GOT3 (cell line): ENCODE data around the gene STC2.
A peak's percentile ranks its signal among the peaks of the same experiment; 100 is the strongest.
"Not testable (repeated sequence)": the region's sequence is repeated elsewhere in the genome, so short reads cannot be mapped to it uniquely, and the experiment has no call there.

Source experiments
- DNase-seq: peaks from one replicate; lab custom pipeline; 2025; ENCODE audit warnings: mixed read lengths; lab: John Stamatoyannopoulos, UW

Gene STC2

DNA sequence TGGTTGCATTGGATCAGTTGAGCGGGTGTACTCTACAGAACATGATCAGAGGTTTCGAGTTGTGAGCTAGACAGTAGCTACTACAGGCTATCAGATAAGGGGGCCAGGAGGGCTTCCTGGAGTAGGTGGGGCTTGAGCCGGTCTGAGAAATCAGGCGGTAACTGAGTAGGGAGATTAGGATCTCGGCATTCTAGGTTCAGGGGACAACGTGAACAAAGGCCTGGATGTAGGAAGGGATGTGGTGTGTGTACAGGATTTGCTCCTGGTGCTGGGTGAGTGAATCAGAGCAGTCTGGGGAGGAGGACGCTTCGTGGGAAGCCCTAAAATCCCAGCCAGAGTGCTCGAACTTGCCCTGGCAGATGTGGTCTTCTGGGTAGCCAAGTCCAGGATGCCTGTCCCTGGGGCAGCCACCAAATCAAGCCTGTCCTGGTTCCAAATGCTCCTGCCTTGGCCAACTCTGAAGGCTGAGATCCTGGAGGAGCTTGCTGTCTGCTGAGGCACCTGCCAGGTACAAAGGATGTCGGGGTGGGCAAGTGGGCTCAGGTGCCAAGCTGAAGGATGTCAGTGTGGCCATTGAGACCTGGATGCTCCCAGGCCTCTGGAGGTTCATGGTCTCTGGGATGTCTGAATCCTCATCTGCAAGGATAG, 33.4 kb downstream of the STC2 start:
- DNase-seq, result no peak

- peak; percentile 57 for DNase-seq
These were observed 34.2 kb downstream of the STC2 start for GRCh38 chr5:173293817-173294672.

DNA sequence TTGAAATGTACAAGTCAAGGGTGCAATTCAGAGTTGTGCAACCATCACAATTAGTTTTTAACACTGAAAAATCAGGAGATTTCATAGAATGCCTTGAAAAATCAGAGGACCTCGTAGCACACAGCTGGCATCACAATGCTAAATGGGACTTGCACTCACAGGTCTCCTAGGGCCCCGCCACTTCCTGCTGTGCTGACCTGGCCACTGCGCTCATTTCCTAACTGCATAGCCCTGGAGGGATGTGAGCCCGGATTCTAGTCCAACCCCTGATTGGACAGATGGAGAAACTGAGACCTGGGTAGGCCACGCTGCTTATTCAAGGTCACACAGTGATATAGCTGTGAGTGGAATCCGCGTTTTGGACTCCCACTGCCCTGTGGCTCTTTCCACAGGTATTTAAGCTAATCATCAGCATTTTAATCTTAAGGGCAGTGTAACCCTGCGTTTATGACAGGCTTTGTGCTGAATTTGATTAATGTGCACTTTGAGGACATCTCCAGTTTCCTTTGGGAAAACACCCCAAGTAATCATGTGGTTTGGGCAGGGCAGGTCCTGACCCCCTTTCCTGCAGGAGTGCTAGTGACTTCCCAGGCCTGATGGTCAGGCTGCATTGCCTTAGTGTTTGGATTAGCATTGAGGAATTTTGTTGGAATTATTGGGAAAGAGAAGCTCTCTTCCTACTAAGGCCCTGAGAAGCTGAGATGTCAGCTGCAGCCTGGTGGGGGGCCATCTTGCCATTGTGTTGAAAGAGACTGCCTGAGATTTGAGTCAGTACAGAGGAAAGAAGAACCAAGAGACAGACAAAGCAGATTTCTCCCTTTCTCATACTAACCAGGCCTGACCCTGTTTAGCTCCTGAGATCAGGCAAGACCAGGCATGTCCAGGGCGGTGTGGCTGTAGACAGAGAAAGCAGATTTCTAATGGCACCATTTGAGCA, 36.2 kb downstream of the STC2 start:
- no peak for DNase-seq

DNA sequence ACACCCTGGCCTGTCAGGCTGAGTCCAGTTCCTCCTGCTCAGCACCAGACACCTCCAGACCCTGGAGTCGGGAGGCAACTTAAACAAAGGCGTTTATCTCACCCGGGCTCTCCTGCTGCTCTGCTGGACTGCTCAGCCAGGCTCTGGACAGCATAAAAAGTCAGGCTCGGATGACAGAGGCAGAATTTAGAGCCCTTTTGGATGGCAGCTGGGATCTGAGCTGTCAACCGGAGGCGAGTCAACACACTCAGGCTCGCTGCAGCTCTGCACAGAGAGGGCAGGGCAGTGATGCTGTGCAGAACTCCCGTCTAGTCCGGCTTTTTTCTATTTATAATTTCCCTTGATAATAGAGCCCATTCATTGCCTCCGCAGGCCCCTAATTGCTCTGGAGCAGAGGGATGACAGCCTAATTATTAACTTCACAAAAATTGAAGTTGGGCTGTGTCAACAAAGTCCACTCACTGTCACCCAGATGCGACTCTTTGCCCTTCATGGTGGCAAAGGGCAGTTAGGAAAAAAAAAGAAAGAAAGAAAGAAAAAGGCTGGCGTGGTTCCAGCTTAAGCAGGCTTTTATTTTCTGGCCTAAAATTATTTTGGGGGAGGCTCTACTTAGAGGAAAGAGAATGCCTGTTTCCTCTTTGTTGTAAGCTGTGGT, 37.6 kb downstream of the STC2 start:
- no peak for DNase-seq

DNA sequence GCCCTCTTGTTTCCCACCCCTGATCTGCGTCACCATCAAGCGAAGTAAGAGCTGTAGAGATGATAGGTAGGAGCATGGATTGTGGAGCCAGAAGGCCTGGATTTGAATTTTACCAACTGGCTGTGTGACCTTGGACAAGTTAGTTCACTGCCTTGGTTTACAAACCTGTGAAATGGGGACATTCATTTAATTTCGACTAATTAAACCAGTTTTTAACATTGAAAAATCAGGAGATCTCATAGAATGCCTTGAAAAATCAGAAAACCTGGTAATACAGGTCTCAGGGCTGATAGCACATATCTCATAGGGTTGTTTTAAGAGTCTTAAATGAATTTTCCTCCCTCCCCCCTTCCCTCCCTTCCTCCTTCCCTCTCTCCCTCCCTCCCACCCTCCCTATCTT, 38.8 kb downstream of the STC2 start:
- no peak for DNase-seq

- no peak for DNase-seq
These were observed 39.6 kb downstream of the STC2 start for GRCh38 chr5:173288632-173289031.

- DNase-seq, result no peak
These were observed 41.1 kb downstream of the STC2 start for GRCh38 chr5:173287086-173287485.

GRCh38 chr5:173284343-173284958, 43.8 kb downstream of the STC2 start:
- not testable (repeated sequence) for DNase-seq

- peak; percentile 52 for DNase-seq
These were observed 44.6 kb downstream of the STC2 start for GRCh38 chr5:173283318-173284288.

- no peak for DNase-seq
These were observed 45.3 kb downstream of the STC2 start for GRCh38 chr5:173282916-173283315.

- DNase-seq, result no peak
These were observed 46.3 kb downstream of the STC2 start for GRCh38 chr5:173281910-173282309.

DNA sequence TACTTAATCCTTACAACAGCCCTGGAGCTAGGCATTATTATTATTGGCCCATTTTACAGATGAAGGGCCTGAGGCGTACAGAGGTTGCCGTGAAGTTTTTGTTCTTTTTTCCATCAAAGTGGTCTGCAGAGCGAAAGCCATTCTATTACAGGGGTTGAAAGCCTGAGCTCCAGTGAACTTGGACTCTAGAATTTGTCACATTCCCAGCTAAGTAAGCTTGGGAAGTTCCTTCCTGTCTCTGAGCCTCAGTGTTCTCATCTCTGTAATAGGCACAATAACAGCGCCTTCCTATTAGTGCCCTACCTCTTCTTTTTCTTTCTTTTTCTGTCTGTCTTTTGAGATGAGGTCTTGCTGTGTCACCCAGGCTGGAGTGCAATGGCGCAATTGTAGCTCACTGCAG, 49.0 kb downstream of the STC2 start:
- no peak for DNase-seq

DNA sequence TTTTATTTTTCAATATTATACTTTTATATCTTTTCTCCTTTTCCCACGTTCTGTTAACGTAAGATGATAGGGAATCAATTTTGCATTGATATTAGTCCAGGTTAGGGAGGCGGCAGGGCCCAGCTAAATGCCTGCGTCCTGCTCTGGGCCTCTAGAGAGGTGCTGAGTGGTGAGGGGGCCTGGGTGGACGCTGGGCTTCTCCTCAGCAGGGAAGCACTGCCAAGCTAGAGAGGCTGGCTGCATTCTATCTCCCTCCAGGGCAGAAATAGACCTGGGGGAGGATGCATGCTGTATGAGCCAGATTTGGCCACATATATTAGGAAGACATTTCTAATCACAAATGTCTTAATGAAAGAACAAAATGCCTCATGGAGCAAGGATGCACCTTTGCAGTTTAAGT, 49.6 kb downstream of the STC2 start:
- no peak for DNase-seq

DNA sequence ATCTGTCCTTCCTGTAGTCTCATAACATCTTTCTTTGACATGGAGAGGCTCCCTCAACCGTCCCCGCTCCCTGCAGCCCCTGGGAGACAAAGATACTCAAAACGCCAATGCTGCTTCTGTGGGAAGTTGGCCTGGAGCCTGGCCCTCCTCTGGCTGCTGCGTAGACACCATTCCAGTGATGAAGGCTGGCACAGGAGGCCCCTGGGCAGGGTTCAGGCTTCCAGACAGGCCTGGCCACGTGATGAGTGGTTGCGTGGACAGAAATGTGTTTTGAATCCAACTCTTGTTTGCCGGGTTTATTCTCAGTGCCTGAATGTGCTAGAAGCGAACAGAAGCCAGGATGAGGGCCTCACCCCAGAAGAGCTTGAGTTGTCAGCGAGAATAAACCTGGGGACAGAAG, 50.0 kb downstream of the STC2 start:
- no peak for DNase-seq

- DNase-seq, result no peak
These were observed 53.4 kb downstream of the STC2 start for GRCh38 chr5:173274771-173275170.

- DNase-seq, result no peak
These were observed 56.8 kb downstream of the STC2 start for GRCh38 chr5:173271419-173271818.

DNA sequence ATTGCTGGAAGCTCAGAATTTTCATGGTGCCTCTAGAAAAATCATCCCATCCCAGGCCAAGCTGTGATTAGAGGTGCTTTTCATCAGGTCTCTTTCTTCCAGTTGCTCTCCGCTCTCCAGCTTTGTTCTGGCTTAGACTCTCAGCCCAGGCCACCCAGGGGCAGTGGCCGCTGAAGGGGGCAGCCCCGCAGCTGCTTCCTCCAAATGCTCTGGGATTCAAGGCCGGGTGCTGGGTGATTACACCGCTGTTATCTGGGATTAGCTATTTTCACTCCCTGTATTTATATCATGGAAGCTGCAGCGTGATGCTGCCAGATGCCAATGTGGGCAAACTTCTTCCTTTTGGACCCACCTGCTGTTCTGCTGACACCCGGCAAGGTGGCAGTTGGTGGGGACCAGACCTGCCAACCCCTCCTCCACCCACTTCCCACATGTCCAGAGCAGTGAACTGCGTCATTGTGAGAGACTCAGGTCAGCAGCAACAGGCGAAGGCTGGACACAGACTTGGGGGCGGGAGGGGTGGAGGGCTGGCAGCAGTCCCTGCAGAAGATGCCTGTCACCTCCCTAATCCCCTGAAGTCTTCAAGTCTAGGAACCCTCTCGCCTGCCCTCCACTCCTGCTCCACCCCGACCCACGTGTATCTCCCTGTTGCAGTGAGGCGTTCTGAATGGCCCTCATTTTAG, 59.3 kb downstream of the STC2 start:
- no peak for DNase-seq

GRCh38 chr5:173265433-173265832, 62.8 kb downstream of the STC2 start:
- DNase-seq, result no peak
